ENCODE measurements around the gene HMCN1.

- TF ChIP-seq CTCF (IDR thresholded peaks at IDR 0.05) (no peak), POLR2A (IDR thresholded peaks at IDR 0.05) (no peak)
Observed at GRCh38 chr1:185786524-185786923, 52.3 kb downstream of the HMCN1 start.

Data from adrenal gland (tissue), 5 donors.